KMS-11 (cell line): ENCODE measurements around the gene KLK14.

ENCODE experiments used
- H2AFZ ChIP-seq: fragments of 200-600 bp; sonication (generic); 2 replicates; pipeline ENCODE4 v1.6.1; 2016; ENCODE audit warnings: antibody characterized with exemption, mixed run types, low read depth
- H3K27ac ChIP-seq: fragments of 200-600 bp; sonication (generic); 2 replicates; pipeline ENCODE4 v1.6.1; 2016; ENCODE audit warnings: mild to moderate bottlenecking, mixed run types
- H3K27me3 ChIP-seq: fragments of 200-600 bp; sonication (generic); 2 replicates; pipeline ENCODE4 v1.6.1; 2017; ENCODE audit warnings: mild to moderate bottlenecking, low read depth, mixed run types, moderate library complexity; ENCODE audit not compliant: insufficient read depth
- H3K36me3 ChIP-seq: fragments of 200-600 bp; sonication (generic); 2 replicates; pipeline ENCODE4 v1.6.1; 2017; ENCODE audit warnings: mild to moderate bottlenecking, mixed run types; ENCODE audit not compliant: insufficient read depth
- H3K4me1 ChIP-seq: fragments of 200-600 bp; sonication (generic); 2 replicates; pipeline ENCODE4 v1.6.1; 2016; ENCODE audit warnings: mild to moderate bottlenecking, low read depth, mixed run types; ENCODE audit not compliant: poor library complexity, severe bottlenecking
- H3K4me2 ChIP-seq: fragments of 200-600 bp; sonication (generic); 2 replicates; pipeline ENCODE4 v1.7.0; 2016; ENCODE audit warnings: mild to moderate bottlenecking, mixed run types
- H3K4me3 ChIP-seq: fragments of 200-600 bp; sonication (generic); IDR thresholded peaks from 2 replicates; pipeline ENCODE4 v1.6.1; 2017; ENCODE audit warnings: low read depth, low read length, mixed read lengths; ENCODE audit not compliant: insufficient read depth
- H3K79me2 ChIP-seq: fragments of 200-600 bp; sonication (generic); 2 replicates; pipeline ENCODE4 v1.6.1; 2016; ENCODE audit warnings: low read depth, mixed run types; ENCODE audit not compliant: insufficient read depth
- H3K9ac ChIP-seq: fragments of 200-600 bp; sonication (generic); 2 replicates; pipeline ENCODE4 v1.6.1; 2016; ENCODE audit warnings: mild to moderate bottlenecking, mixed run types
- H4K20me1 ChIP-seq: fragments of 200-600 bp; sonication (generic); 2 replicates; pipeline ENCODE4 v1.6.1; 2016; ENCODE audit warnings: mild to moderate bottlenecking, mixed run types; ENCODE audit not compliant: insufficient read depth
- CTCF ChIP-seq: fragments of 200-600 bp; sonication (generic); conservative IDR thresholded peaks from 2 replicates; pipeline ENCODE4 v1.6.1; 2017; ENCODE audit warnings: low read depth, mild to moderate bottlenecking, antibody characterized with exemption, low read length, moderate library complexity, mixed read lengths

Gene KLK14

DNA sequence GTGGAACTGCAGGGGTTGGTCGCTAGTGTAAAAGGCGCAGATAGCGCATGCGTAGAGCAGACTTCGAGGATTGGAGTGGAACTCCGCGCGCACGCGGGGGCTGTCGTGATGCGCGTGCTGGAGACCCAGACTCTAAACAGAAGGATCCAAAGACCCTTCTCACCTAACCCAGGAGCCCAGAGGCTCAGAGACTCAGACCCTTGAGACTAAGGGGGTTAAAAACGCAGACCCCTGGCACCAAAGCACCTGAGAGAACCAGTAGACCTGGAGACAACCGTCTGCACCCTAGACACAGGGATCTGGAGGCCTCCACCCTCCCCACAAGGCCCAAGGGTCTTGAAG is 26.1 kb upstream of the KLK14 start:
- Histone ChIP-seq H3K4me2 (peak overlapping the region; percentile 83), H3K79me2 (peaks cover 13% of the 10 kb centered on the region), H3K27ac (no peak overlapping the region; the same call in 1 of the 2 replicates), H3K27me3 (peaks cover 23% of the 10 kb centered on the region; the same call in 1 of the 2 replicates), H3K36me3 (no peaks in the 10 kb centered on the region), H3K9ac (no peak overlapping the region; the same call in 1 of the 2 replicates), H4K20me1 (no peaks in the 10 kb centered on the region), H3K4me3 (no peak overlapping the region), H2AFZ (peak overlapping the region; percentile 93), H3K4me1 (peaks cover 8% of the 10 kb centered on the region)
- TF ChIP-seq CTCF: no peak

GRCh38 chr19:51108066-51108804 is 25.5 kb upstream of the KLK14 start, which contains the start of gene CTU1:
TSS of gene CTU1 (minus strand) at chr19:51108409. CDS start at chr19:51104569, 3,840 bp downstream.
- no peak for TF ChIP-seq CTCF
- Histone ChIP-seq H3K36me3 (no peaks in the 10 kb centered on the region), H2AFZ (peak within 1 kb of the TSS; percentile 93), H3K27ac (peak within 1 kb of the TSS; percentile 40), H3K4me2 (peak within 1 kb of the TSS; percentile 84), H3K79me2 (peaks cover 13% of the 10 kb centered on the region), H3K4me1 (peaks cover 8% of the 10 kb centered on the region), H4K20me1 (no peaks in the 10 kb centered on the region), H3K4me3 (no peak within 1 kb of the TSS), H3K27me3 (peaks cover 19% of the 10 kb centered on the region; the same call in 1 of the 2 replicates), H3K9ac (peak within 1 kb of the TSS; percentile 72)

GRCh38 chr19:51107406-51108065 is 24.8 kb upstream of the KLK14 start:
- Histone ChIP-seq H2AFZ (peak overlapping the region; percentile 93), H3K4me3 (no peak overlapping the region), H3K4me1 (peaks cover 8% of the 10 kb centered on the region), H3K9ac (peak overlapping the region; percentile 72), H3K27me3 (peaks cover 13% of the 10 kb centered on the region; the same call in 1 of the 2 replicates), H3K4me2 (peak overlapping the region; percentile 84), H3K36me3 (no peaks in the 10 kb centered on the region), H4K20me1 (no peaks in the 10 kb centered on the region), H3K79me2 (peaks cover 13% of the 10 kb centered on the region), H3K27ac (peak overlapping the region; percentile 40)
- TF ChIP-seq CTCF: no peak

DNA sequence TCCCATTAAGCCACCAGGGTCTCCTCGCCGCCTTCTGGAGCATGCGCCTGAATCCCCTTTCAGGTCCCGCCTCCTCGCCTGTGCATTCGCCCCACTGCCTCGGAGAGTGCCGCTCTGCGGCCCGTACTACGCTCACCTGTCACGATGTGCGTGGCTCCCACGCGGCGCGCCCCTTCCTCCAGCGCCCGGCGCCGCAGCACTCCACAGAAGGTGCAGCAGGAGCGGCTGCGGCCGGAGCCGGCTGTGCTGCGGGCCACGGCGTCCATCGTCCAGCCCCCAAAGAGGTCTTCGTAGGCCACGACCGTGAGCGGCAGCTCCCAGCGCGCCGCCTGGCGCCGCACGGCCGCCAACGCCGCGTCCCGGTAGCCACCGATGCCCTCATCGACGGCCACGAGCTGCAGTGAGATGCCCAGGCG is 21.2 kb upstream of the KLK14 start:
- Histone ChIP-seq H2AFZ (no peak overlapping the region), H4K20me1 (no peaks in the 10 kb centered on the region), H3K4me3 (no peak overlapping the region), H3K79me2 (peaks cover 13% of the 10 kb centered on the region), H3K27ac (no peak overlapping the region), H3K4me1 (peaks cover 7% of the 10 kb centered on the region), H3K4me2 (no peak overlapping the region), H3K27me3 (no peaks in the 10 kb centered on the region), H3K36me3 (no peaks in the 10 kb centered on the region; the same call in 1 of the 2 replicates), H3K9ac (no peak overlapping the region)
- no peak for TF ChIP-seq CTCF
